ENCODE data around the gene ARMH1.

Gene ARMH1

GRCh38 chr1:44682883-44683265 is 8.4 kb downstream of the ARMH1 start:
- Histone ChIP-seq H3K4me3 (ENCODE audit: low read length) (no peak overlapping the region), H3K4me1 (ENCODE audit: low read length) (no peaks in the 10 kb centered on the region), H3K36me3 (replicated peaks; ENCODE audit: insufficient read depth, low read length) (no peaks in the 10 kb centered on the region), H2AFZ (ENCODE audit: low read length) (no peak overlapping the region), H3K27me3 (replicated peaks; ENCODE audit: insufficient read depth, low read length) (no peaks in the 10 kb centered on the region), H3K27ac (ENCODE audit: low read length) (no peak overlapping the region), H3K9ac (ENCODE audit: low read length) (no peak overlapping the region), H3K79me2 (ENCODE audit: low read length) (no peaks in the 10 kb centered on the region), H3K9me2 (replicated peaks; ENCODE audit: insufficient read depth, low read length) (no peaks in the 10 kb centered on the region), H3F3A (ENCODE audit: insufficient read depth, low read length) (no peaks in the 10 kb centered on the region), H3K4me2 (ENCODE audit: low read depth, low read length) (no peak overlapping the region), H4K20me1 (ENCODE audit: insufficient read depth, low read length) (no peaks in the 10 kb centered on the region), H3K9me3 (replicated peaks; ENCODE audit: insufficient read depth, low read length) (no peaks in the 10 kb centered on the region)
- TF ChIP-seq EZH2 (optimal IDR thresholded peaks at IDR 0.05; ENCODE audit: low read depth, low read length) (no peak), CTCF (IDR thresholded peaks at IDR 0.05; ENCODE audit: low read length) (no peak), EZH2phosphoT487 (IDR thresholded peaks at IDR 0.05; ENCODE audit: low read length) (no peak)
- no peak for DNase-seq

- TF ChIP-seq CTCF (IDR thresholded peaks at IDR 0.05; ENCODE audit: low read length): no peak
- no peak for TF ChIP-seq EZH2 (optimal IDR thresholded peaks at IDR 0.05; ENCODE audit: low read depth, low read length)
- TF ChIP-seq EZH2phosphoT487 (IDR thresholded peaks at IDR 0.05; ENCODE audit: low read length): no peak
- Histone ChIP-seq H3K9me3 (replicated peaks; ENCODE audit: insufficient read depth, low read length) (no peaks in the 10 kb centered on the region), H3F3A (ENCODE audit: insufficient read depth, low read length) (no peaks in the 10 kb centered on the region), H3K4me2 (ENCODE audit: low read depth, low read length) (no peak overlapping the region), H3K27me3 (replicated peaks; ENCODE audit: insufficient read depth, low read length) (no peaks in the 10 kb centered on the region), H3K79me2 (ENCODE audit: low read length) (no peaks in the 10 kb centered on the region), H3K9ac (ENCODE audit: low read length) (no peak overlapping the region), H3K36me3 (replicated peaks; ENCODE audit: insufficient read depth, low read length) (no peaks in the 10 kb centered on the region), H3K9me2 (replicated peaks; ENCODE audit: insufficient read depth, low read length) (no peaks in the 10 kb centered on the region), H3K4me3 (ENCODE audit: low read length) (no peak overlapping the region), H2AFZ (ENCODE audit: low read length) (no peak overlapping the region), H3K27ac (ENCODE audit: low read length) (no peak overlapping the region), H4K20me1 (ENCODE audit: insufficient read depth, low read length) (no peaks in the 10 kb centered on the region), H3K4me1 (ENCODE audit: low read length) (no peaks in the 10 kb centered on the region)
- no peak for DNase-seq
Measured at GRCh38 chr1:44684525-44684924, 10.0 kb downstream of the ARMH1 start.

- Histone ChIP-seq H2AFZ (ENCODE audit: low read length) (no peak overlapping the region), H3K4me1 (ENCODE audit: low read length) (no peaks in the 10 kb centered on the region), H3K4me3 (ENCODE audit: low read length) (no peak overlapping the region), H3K27me3 (replicated peaks; ENCODE audit: insufficient read depth, low read length) (no peaks in the 10 kb centered on the region), H3K9me3 (replicated peaks; ENCODE audit: insufficient read depth, low read length) (no peaks in the 10 kb centered on the region), H3K9me2 (replicated peaks; ENCODE audit: insufficient read depth, low read length) (no peaks in the 10 kb centered on the region), H3K27ac (ENCODE audit: low read length) (no peak overlapping the region), H3K9ac (ENCODE audit: low read length) (no peak overlapping the region), H3K79me2 (ENCODE audit: low read length) (no peaks in the 10 kb centered on the region), H3K36me3 (replicated peaks; ENCODE audit: insufficient read depth, low read length) (no peaks in the 10 kb centered on the region), H3K4me2 (ENCODE audit: low read depth, low read length) (no peak overlapping the region), H3F3A (ENCODE audit: insufficient read depth, low read length) (no peaks in the 10 kb centered on the region), H4K20me1 (ENCODE audit: insufficient read depth, low read length) (no peaks in the 10 kb centered on the region)
- DNase-seq: no peak
- TF ChIP-seq CTCF (IDR thresholded peaks at IDR 0.05; ENCODE audit: low read length) (no peak), EZH2phosphoT487 (IDR thresholded peaks at IDR 0.05; ENCODE audit: low read length) (no peak), EZH2 (optimal IDR thresholded peaks at IDR 0.05; ENCODE audit: low read depth, low read length) (no peak)
Measured at GRCh38 chr1:44685218-44685617, 10.7 kb downstream of the ARMH1 start.
